GM12874 (cell line): ENCODE measurements around the gene RLF.
A peak's percentile ranks its signal among the peaks of the same experiment; 100 is the strongest.

Experiments
- CTCF ChIP-seq: IDR thresholded peaks from 2 replicates; pipeline ENCODE4 v1.5.1; 2011; ENCODE audit warnings: low read depth, mild to moderate bottlenecking, control low read depth, low read length, moderate library complexity; ENCODE audit not compliant: insufficient read depth

The RLF gene

GRCh38 chr1:40133312-40133665 is 27.9 kb upstream of the RLF start:
- no peak for TF ChIP-seq CTCF

- TF ChIP-seq CTCF: no peak
These were observed 27.3 kb upstream of the RLF start for GRCh38 chr1:40133839-40134238.

- no peak for TF ChIP-seq CTCF
These were observed 20.8 kb upstream of the RLF start for GRCh38 chr1:40140211-40140973.

- no peak for TF ChIP-seq CTCF
These were observed 19.2 kb upstream of the RLF start for GRCh38 chr1:40141878-40142535.

- peak; percentile 71 for TF ChIP-seq CTCF
These were observed 17.2 kb upstream of the RLF start for GRCh38 chr1:40143891-40144575.

GRCh38 chr1:40151457-40152079 is 9.6 kb upstream of the RLF start:
- TF ChIP-seq CTCF: no peak
